Stimulated activated CD4-positive, alpha-beta T cell treated with anti-CD3 and anti-CD28 coated beads, Interleukin-2, amount 100 ng/mL, for 48 hours (primary cell): ENCODE data around the gene GPR50.

Experiments used
- DNase-seq, 2 donors: peaks; one replicate each; pipeline ENCODE4 v3.0.0-alpha.2; 2020

The GPR50 gene

GRCh38 chrX:151176231-151176750 lies at the start of gene GPR50:
Gene GPR50, plus strand, starts transcription at chrX:151176584. Its CDS starts 138 bp downstream, at chrX:151176722.
- DNase-seq: no peak

GRCh38 chrX:151132531-151132930 lies 43.9 kb upstream of the GPR50 start:
- no peak for DNase-seq

GRCh38 chrX:151151665-151152267 lies 24.6 kb upstream of the GPR50 start:
- DNase-seq: peak; percentile 9 to 27

GRCh38 chrX:151153086-151153485 lies 23.3 kb upstream of the GPR50 start:
- no peak for DNase-seq

GRCh38 chrX:151153667-151154066 lies 22.7 kb upstream of the GPR50 start:
- DNase-seq: no peak

GRCh38 chrX:151155234-151155633 lies 21.1 kb upstream of the GPR50 start:
- DNase-seq: no peak

- DNase-seq: no peak
These were observed 14.7 kb upstream of the GPR50 start for GRCh38 chrX:151161690-151162089.

GRCh38 chrX:151167791-151168345 lies 8.5 kb upstream of the GPR50 start:
- DNase-seq: no peak

- no peak for DNase-seq
These were observed 6.6 kb upstream of the GPR50 start for GRCh38 chrX:151169783-151170182.

GRCh38 chrX:151174581-151175282 lies 1.7 kb upstream of the GPR50 start:
- no peak for DNase-seq

GRCh38 chrX:151175283-151176062 lies 911 bp upstream of the GPR50 start:
- no peak for DNase-seq

GRCh38 chrX:151177141-151178027 lies 1.0 kb downstream of the GPR50 start:
- DNase-seq: no peak

- DNase-seq: no peak
These were observed 2.4 kb downstream of the GPR50 start for GRCh38 chrX:151178746-151179145.

GRCh38 chrX:151180400-151180799 lies 4.0 kb downstream of the GPR50 start:
- no peak for DNase-seq

- DNase-seq: no peak
These were observed 4.7 kb downstream of the GPR50 start for GRCh38 chrX:151181088-151181487.

GRCh38 chrX:151183233-151183753 lies 6.9 kb downstream of the GPR50 start:
- no peak for DNase-seq

- no peak for DNase-seq
These were observed 7.7 kb downstream of the GPR50 start for GRCh38 chrX:151183912-151184565.

GRCh38 chrX:151184705-151185104 lies 8.3 kb downstream of the GPR50 start:
- DNase-seq: no peak

GRCh38 chrX:151206871-151207270 lies 30.5 kb downstream of the GPR50 start:
- no peak for DNase-seq

GRCh38 chrX:151225843-151226242 lies 49.5 kb downstream of the GPR50 start:
- DNase-seq: no peak

- DNase-seq: no peak
These were observed 50.6 kb downstream of the GPR50 start for GRCh38 chrX:151226941-151227340.
